Globus pallidus (tissue), 1 donor: ENCODE measurements around the gene PIEZO2.

Source experiments
- DNase-seq: peaks from one replicate; pipeline ENCODE4 v3.0.0-alpha.2; 2015; ENCODE audit warnings: low spot score

Gene PIEZO2

DNA sequence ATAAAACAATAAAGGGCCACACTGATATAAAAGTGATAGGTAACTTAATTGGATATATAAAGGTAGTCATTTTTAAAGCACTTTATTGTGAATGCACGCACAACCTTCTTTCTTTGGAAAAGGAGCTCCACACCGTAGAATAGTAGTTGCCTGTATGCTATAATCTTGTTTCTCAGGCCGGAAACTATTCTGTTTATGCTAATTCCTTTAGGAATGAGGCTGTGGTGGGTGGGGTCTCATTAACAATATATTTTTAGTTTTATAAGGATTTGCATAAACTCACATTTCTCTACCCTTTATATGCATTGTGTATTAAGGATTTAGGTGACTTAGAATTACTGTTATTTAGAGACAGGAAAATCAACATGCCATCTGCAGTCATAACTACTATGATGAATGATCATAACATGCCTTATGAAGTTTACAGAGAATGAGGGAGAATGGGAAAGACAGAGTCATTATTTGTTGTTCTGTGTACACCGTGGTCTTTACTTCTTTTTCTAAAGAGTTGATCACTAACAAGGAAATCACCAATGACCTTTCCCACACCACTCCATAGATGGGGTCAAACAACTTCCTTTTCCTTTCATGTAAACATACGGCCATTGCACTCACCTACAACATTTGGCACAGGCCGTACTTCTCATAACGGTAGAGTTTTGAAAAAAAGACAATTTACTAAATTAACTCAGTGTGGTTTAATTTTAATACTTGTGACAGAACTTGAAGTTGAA is 84.5 kb downstream of the PIEZO2 start:
- no peak for DNase-seq

- no peak for DNase-seq
Observed at GRCh38 chr18:11064106-11064505, 85.3 kb downstream of the PIEZO2 start.

DNA sequence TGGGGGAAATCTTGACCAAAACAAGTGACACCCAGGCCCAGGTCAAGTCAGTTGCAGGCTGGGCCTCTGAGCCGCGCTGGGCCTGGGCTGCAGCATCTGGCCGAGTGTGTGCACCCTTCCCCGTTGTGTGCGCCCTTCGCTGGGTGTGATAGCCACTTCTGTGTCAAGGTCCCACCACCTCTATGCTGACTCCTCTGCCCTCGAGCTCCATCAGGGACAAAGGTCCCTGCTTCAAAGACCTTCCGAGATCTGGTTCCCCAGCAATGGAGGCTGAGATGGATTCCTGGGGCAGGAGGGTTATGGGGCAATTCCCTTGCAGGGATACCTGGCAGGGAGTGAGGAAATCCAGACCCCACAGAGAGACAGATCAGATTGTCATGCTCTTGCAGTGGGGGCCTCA is 93.6 kb downstream of the PIEZO2 start:
- DNase-seq: no peak

GRCh38 chr18:11054497-11054896 is 94.9 kb downstream of the PIEZO2 start:
- no peak for DNase-seq

DNA sequence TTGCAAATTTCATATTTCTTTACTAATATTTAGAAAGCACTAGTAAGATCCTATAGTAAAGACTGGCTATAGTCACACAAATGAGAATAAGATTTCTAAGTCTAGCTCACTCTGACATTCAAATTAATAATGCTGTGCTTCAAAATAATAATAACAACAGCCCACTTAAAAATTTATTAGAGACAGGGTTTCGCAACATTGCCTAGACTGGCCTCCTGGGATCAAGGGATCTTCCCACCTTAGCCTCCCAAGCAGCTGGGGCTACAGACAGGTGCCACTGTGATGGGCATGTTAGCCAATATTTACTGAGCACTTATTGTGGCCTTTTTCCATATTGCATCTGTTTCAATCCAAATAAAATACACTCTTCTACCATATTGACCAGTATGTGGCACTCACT is 96.1 kb downstream of the PIEZO2 start:
- no peak for DNase-seq

DNA sequence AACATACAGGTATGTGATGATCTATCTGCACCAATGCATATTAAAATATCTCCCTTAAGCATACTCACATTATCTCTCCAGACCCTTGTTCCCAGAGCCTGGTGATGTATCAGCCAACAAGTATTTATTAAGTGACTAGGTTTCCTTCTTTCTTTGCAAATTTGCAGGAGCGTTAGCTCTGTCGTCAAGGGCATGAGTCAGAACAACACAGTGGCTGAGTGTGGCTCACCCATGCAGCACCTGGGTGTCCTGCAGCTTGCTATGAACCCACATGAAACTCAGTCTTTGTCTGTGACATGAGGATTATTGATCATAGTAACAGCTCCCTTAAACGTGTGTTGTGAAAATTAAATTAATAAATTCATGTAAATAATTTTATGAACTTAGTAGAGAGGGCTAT is 96.6 kb downstream of the PIEZO2 start:
- no peak for DNase-seq

DNA sequence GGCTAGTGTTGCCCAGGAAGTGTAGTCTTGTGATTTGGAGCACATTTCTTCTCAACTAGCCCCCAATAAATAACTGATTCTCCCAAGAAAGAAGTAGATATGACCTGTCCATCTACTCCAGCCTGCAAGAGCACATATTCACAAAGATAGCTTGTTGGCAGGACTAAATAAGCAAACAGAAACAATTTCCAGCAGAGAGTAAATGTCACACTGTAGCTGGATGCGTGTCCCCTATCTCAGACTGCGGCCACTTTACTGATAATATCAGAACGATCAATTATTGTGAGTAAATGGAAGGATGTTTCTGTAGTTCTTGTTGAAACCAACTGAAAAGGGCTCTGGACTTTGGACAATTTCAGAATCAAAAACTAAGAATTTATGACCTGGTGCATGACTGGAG is 97.9 kb downstream of the PIEZO2 start:
- no peak for DNase-seq

GRCh38 chr18:11050966-11051365 is 98.4 kb downstream of the PIEZO2 start:
- peak; percentile 69 for DNase-seq

GRCh38 chr18:11047817-11048216 is 101.6 kb downstream of the PIEZO2 start:
- DNase-seq: no peak

DNA sequence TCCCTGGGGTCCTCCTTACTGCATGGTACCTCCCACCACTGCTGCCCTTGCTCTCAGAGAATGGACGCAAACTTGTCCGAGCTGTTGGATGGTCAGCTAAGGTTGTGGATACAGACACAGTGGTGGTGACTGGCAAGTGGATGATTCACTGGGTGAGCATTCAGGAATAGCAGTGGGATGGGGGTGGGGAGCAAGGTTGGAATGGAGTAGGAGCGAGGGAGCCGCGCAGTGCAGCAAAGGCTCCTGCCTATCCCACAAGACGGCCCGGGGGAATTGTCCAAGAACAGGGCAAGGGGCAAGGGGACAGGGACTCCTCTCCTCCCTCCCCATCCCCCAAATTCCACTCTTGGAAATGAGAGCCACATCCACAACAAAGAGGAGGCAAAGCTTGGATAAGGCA is 102.2 kb downstream of the PIEZO2 start:
- no peak for DNase-seq

- DNase-seq: no peak
Observed at GRCh38 chr18:11046140-11046539, 103.2 kb downstream of the PIEZO2 start.

GRCh38 chr18:11043694-11044093 is 105.7 kb downstream of the PIEZO2 start:
- DNase-seq: no peak

DNA sequence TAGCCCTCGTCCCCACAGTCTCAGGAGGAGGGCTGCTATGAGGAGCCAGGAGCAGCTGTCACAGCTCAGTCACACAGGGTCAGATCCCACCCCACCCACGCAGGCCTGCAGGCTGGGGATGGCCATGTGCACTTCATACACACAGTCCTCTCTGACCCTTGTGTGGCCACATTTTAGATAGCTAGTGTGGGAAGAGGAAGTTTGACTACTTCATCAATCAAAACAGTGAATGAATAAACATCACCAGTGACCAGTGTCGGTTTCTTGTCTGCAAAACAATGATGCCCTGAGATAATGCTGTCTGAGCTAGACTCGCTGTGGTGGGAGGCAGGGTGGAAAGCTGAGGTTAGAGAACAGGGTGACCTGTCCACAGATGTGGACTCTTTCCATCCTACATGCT is 107.1 kb downstream of the PIEZO2 start:
- DNase-seq: peak; percentile 31

- peak; percentile 86 for DNase-seq
Observed at GRCh38 chr18:11040823-11041656, 108.3 kb downstream of the PIEZO2 start.

DNA sequence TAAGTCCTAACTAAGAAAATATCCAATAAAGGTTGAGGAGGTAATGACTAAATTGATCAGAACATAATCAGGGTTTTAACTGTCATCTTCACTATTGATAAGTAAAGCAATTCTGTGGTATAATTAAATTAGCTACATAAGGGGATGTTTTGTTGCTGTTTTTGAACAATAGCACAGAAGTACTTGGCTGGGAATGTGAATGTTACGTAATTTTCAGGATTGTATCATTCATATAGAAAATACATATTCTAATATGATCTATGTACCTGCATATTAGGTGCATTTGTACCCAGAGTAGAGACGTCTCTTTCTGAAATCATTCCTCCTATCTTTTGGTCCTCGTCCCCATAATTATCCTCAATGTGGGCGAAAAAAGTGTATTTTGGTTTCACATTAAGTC is 109.0 kb downstream of the PIEZO2 start:
- no peak for DNase-seq

DNA sequence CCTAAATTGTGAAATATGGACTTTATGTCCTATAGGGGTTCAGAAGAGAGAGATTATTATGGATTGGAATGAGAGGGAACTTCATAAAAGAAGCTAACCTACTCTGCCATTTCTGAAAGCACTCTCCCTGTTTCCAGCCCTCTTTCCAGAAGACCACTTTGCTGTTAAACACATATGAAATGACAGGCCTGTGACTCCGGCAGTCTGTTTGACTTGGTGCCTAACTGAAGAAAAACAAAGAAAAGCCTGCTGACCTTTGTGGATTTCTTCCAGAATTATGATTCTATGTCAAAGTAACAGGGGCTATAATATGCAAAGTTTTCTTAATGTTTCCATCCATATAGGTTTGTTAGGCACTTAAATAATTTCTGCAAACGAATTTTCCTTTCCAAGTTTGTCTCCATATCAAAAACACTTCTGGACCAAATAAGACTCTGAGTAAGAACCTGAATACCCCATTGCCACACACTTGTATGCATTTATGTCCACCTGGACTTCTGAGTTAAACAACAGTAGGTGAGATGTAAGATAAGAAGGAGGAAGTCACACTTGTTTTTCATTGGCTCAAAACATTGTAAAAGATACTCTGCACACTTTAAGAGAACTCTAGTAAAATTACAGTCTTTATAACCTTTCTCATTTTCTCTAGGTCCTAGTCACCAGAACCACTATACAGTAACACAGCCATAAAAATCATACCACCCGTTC is 111.7 kb downstream of the PIEZO2 start:
- no peak for DNase-seq

- DNase-seq: no peak
Observed at GRCh38 chr18:11035814-11036495, 113.4 kb downstream of the PIEZO2 start.

DNA sequence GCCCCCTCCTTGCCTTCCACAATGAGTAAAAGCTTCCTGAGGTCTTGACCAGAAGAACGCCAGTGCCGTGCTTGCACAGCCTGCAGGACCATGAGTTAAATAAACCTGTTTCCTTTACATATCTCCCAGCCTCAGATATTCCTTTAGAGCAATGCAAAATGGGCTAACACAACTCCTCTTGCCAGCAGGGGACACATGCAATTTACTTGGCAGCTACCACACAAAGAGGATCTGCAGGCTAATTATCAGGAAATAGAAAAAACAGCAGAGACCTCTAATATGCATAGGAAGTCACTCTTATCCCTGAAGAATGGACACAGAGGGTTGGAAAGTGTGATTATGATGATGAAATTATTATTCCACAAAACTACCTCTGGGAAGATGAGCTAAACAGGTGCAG is 114.0 kb downstream of the PIEZO2 start:
- DNase-seq: no peak

- no peak for DNase-seq
Observed at GRCh38 chr18:11034884-11035283, 114.5 kb downstream of the PIEZO2 start.

- DNase-seq: no peak
Observed at GRCh38 chr18:11033503-11033902, 115.9 kb downstream of the PIEZO2 start.

GRCh38 chr18:11031966-11032365 is 117.4 kb downstream of the PIEZO2 start:
- DNase-seq: no peak

- no peak for DNase-seq
Observed at GRCh38 chr18:11029021-11029420, 120.3 kb downstream of the PIEZO2 start.
